ENCODE measurements around the gene HSPB6. TPM values are rescaled to one million over a fixed set of nuclear protein-coding genes. Genes with fewer than 3 reads are reported as not detected.
"Not testable (repeated sequence)": the region's sequence is repeated elsewhere in the genome, so short reads cannot be mapped to it uniquely, and the experiment has no call there.

HSPB6 gene
- total RNA-seq, 1 donor from 2014 or later, result 2.0 TPM

DNA sequence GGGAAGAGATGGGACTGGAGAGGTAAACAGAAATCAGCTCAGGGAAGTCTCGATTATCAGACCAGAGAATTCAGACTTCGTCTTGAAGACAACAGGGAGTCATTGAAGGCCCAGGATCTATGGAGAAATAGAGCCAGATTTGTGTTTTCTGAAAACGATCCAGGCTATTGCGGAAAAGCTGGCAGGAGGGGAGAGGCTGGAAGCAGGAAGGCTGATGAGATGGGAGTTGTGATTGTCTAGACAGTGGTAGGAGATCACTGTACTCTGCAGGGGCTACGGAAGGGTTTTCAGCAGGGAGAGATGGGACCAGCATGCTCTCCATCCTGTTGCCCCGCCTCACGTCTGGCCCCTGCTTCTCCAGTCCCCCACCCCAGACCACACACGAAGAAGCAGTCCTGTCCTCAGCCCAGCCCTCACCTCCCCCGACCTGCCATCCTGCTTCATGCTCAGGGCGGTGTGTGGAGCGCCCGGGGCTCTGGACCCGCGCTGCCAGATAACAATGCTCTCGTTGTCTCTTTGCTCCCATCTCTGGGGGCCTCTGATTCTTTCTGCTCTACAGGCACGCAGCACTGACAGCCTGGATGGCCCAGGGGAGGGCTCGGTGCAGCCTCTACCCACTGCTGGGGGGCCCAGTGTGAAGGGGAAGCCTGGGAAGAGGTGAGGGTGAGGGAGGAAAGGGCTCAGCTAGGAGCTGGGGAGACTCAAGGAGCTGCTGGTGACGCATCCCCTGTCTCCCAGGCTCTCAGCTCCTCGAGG, 20.4 kb upstream of the HSPB6 start:
- no peak overlapping the region for H3K4me3 ChIP-seq (ENCODE audit: low read depth, low read length)
- TF ChIP-seq, protein P1, sequence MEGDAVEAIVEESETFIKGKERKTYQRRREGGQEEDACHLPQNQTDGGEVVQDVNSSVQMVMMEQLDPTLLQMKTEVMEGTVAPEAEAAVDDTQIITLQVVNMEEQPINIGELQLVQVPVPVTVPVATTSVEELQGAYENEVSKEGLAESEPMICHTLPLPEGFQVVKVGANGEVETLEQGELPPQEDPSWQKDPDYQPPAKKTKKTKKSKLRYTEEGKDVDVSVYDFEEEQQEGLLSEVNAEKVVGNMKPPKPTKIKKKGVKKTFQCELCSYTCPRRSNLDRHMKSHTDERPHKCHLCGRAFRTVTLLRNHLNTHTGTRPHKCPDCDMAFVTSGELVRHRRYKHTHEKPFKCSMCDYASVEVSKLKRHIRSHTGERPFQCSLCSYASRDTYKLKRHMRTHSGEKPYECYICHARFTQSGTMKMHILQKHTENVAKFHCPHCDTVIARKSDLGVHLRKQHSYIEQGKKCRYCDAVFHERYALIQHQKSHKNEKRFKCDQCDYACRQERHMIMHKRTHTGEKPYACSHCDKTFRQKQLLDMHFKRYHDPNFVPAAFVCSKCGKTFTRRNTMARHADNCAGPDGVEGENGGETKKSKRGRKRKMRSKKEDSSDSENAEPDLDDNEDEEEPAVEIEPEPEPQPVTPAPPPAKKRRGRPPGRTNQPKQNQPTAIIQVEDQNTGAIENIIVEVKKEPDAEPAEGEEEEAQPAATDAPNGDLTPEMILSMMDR (conservative IDR thresholded peaks at IDR 0.05; ENCODE audit: low read depth, low read length), result no peak
- DNase-seq (ENCODE audit: low read depth), result no peak

DNA sequence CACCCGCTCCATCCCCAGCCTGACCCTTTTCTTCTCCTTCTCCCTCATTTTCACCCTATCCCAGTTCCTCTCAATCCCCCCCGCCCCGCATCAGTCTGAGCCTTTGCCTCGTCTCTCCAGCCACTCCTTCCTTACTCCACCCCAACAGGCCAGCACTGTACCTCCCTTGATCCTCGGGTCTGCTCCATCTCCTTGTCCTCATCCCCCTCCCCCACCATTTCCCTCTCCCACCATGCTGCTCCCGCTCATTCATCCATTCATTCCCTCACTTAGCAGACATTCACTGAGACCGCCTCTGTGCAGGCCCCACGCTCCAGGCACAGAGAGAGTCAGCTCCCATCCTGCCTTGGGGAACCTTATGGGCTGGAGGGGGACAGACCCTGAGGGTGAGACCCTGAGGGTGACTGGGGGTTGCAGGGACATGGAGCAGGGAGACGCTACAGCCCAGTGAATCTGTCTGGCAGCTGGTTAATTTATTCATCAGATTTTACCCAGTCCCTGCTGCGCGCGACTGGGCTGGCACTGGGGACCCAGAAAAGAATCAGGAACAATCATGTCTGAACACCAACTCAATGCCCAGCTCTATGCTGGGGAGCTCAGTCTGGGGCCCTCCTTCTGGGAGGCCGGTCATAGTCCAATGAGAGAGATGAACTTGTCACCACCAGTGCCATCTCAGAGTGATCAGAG, 19.4 kb upstream of the HSPB6 start:
- TF ChIP-seq, protein P1 (conservative IDR thresholded peaks at IDR 0.05; ENCODE audit: low read depth, low read length), result no peak
- DNase-seq (ENCODE audit: low read depth), result no peak
- peak overlapping the region; percentile 62 for H3K4me3 ChIP-seq (ENCODE audit: low read depth, low read length)

DNA sequence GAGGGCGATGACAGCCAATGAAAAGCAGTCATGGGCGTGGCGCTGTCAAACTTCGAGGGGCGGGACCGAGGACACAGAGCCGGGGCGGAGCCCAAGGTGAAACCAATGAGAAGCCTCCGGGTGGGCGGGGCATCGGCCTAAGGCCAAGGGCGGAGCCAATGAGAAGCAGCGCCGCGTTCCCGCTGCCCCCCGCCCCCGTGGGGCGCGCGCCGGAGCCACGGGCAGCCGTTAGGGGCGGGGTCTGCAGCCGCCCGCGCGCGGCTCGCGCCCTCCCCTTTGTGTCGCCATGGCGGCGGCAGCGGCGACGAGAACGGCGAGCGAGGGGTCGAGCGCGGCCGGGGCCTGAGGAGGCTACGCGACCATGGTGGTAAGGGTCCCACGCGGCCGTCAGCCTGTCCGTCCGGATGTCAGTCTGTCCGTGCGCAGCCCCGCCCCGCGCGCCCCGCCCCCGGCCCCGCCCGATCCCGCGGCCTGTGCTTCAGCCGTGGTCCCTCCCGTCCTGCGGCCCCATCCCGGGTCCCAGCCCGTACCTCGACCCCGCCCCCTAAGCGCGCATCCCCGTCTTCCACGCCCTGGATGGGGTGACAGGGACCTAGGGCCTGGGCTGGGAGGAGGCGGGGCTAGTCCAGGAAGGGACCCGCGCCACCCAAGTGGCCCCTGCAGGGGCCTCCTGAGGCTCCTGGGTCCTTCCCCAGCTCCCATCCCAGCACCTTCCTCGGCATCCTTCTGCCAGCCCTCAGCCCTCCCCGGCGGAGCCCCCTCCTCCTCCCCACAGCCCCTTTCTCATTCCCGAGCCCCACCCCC, 18.7 kb upstream of the HSPB6 start, which contains the start of gene ARHGAP33:
Gene ARHGAP33, plus strand, starts transcription at position 267 of the 804 bp plus-strand sequence. Its CDS starts 95 bp downstream, at position 362.
- H3K4me3 ChIP-seq (ENCODE audit: low read depth, low read length), result peak within 1 kb of the TSS; percentile 62
- DNase-seq (ENCODE audit: low read depth), result no peak
- TF ChIP-seq, protein P1 (conservative IDR thresholded peaks at IDR 0.05; ENCODE audit: low read depth, low read length), result no peak

DNA sequence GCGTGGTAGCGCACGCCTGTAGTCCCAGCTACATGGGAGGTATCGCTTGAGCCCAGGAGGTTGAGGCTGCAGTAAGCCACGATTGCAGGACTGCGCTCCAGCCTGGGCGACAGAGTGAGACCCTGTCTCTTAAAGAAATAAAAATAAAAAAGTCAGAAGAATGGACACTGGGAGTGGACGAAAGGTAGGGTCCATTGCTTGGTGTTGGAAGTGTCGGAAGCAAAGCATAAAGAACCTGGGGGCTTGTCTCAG, 18.1 kb upstream of the HSPB6 start:
- TF ChIP-seq, protein P1 (conservative IDR thresholded peaks at IDR 0.05; ENCODE audit: low read depth, low read length), result no peak
- peak overlapping the region; percentile 62 for H3K4me3 ChIP-seq (ENCODE audit: low read depth, low read length)
- DNase-seq (ENCODE audit: low read depth), result no peak

DNA sequence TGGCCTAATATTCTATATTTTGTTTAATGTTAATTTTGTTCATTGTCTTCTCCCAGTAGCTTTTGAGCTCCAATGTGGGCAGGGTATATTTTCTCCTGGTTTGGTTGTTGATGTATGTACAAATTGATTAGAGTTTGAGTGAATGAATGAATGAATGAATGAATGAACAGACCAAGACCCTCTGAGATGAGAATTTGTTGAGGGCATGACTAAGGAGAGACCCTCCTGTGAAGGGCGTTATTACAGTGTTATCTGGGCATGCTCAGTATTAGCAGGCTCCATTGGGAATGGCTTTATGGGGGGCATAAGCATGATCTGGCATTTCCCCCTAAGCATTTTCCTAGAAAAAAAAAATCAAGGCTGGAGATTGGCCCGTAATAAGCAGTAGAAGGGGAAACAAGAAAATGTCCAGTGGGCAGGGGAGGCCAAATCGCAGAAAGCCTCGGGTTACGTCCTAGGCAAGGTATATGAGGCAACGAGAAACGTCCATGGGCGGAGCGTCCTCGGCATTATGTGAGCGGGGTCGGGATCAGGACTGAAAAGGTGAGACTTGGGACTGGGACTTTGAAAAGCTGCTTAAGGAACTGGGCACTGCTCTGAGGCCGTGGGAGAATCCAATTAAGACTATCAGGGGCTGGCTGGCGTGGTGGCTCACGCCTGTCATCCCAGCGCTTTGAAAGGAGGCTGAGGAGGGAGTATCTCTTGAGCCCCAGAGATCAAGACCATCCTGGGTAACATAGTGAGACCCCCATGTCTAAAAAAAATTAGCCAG, 17.6 kb upstream of the HSPB6 start:
- DNase-seq (ENCODE audit: low read depth), result no peak
- TF ChIP-seq, protein P1 (conservative IDR thresholded peaks at IDR 0.05; ENCODE audit: low read depth, low read length), result no peak
- peak overlapping the region; percentile 62 for H3K4me3 ChIP-seq (ENCODE audit: low read depth, low read length)

DNA sequence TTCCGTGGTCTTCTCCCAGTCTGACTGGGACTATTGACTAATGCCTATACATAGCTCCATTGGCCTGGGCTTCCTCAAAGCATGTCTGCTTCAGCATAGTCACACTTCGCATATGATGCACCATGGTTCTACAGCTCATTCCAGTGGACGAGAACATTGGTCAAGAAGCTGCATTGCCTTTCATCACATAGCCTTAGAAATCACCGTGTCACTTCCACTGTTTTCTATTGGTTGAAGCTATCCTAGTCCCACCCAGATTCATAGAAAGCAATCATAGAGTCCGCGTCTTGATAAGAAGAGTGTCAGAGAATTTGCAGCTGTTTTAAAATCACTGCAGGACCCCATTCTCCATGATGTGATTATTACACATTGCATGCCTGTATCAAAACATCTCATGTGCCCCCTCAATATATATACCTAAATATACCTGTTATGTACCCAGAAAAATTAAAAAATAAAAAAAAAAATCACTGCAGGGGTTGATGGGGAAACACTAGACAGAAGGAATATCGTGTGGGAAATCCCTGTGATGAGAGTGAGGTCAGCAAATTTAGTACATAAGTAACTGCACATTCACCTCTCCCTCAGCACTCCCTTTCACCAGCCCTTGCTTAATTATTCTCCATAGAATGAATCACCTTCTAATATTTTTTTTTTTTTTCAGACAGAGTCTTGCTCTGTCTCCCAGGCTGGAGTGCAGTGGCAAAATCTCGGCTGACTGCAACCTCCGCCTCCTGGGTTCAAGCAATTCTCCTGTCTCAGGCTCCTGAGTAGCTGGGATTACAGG, 16.4 kb upstream of the HSPB6 start:
- TF ChIP-seq, protein P1 (conservative IDR thresholded peaks at IDR 0.05; ENCODE audit: low read depth, low read length), result no peak
- no peak overlapping the region for H3K4me3 ChIP-seq (ENCODE audit: low read depth, low read length)
- DNase-seq (ENCODE audit: low read depth), result peak; percentile 77

DNA sequence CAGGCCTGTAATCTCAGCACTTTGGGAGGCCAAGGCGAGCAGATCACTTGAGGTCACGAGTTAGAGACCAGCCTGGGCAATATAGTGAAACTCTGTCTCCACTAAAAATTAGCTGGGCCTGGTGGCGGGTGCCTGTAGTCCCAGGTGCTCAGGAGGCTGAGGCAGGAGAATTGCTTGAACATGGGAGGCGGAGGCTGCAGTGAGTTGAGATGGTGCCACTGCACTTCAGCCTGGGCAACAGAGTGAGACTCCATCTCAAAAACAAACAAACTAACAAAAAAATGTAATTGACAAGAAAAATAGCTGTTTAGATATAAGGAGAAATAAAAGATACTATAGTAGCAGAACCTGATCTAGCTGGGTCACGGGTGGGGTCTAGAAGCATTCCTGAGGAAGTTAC, 15.5 kb upstream of the HSPB6 start:
- not testable (repeated sequence) for DNase-seq (ENCODE audit: low read depth); H3K4me3 ChIP-seq (ENCODE audit: low read depth, low read length)

Data from epithelial cell of proximal tubule (primary cell).